Middle frontal gyrus (tissue), 1 donor: ENCODE measurements around the gene LIN7B.
A peak's percentile ranks its signal among the peaks of the same experiment; 100 is the strongest.
"Not testable (repeated sequence)": the region's sequence is repeated elsewhere in the genome, so short reads cannot be mapped to it uniquely, and the experiment has no call there.

Experiments
- DNase-seq: peaks from one replicate; pipeline ENCODE4 v3.0.0-alpha.2; 2015; ENCODE audit warnings: low spot score; ENCODE audit errors: extremely low spot score

LIN7B gene

GRCh38 chr19:49118565-49119410 lies 4.6 kb downstream of the LIN7B start, which contains the start of gene C19orf73:
TSS of gene C19orf73 (minus strand) at chr19:49119143. CDS start at chr19:49119022, 121 bp downstream.
- peak; percentile 90 for DNase-seq

- no peak for DNase-seq
Observed at GRCh38 chr19:49119411-49120324, 5.5 kb downstream of the LIN7B start, which contains the start of gene PPFIA3. TSS of gene PPFIA3 (plus strand) at chr19:49119544. CDS start at chr19:49127874, 8,330 bp downstream.

- no peak for DNase-seq
Observed at GRCh38 chr19:49120325-49120683, 6.1 kb downstream of the LIN7B start.

- DNase-seq, result no peak
Observed at GRCh38 chr19:49120868-49121267, 6.7 kb downstream of the LIN7B start.

- DNase-seq, result not testable (repeated sequence)
Observed at GRCh38 chr19:49121841-49122240, 7.7 kb downstream of the LIN7B start.

GRCh38 chr19:49123285-49123684 lies 9.1 kb downstream of the LIN7B start:
- DNase-seq, result not testable (repeated sequence)

- no peak for DNase-seq
Observed at GRCh38 chr19:49125025-49125731, 11.0 kb downstream of the LIN7B start.

GRCh38 chr19:49126575-49126974 lies 12.4 kb downstream of the LIN7B start:
- no peak for DNase-seq

GRCh38 chr19:49127225-49127624 lies 13.1 kb downstream of the LIN7B start:
- not testable (repeated sequence) for DNase-seq

- DNase-seq, result peak; percentile 91
Observed at GRCh38 chr19:49127674-49128544, 13.7 kb downstream of the LIN7B start.

- no peak for DNase-seq
Observed at GRCh38 chr19:49128545-49129237, 14.5 kb downstream of the LIN7B start.

- no peak for DNase-seq
Observed at GRCh38 chr19:49129238-49129583, 15.0 kb downstream of the LIN7B start.

GRCh38 chr19:49130325-49130724 lies 16.2 kb downstream of the LIN7B start:
- no peak for DNase-seq

GRCh38 chr19:49132974-49133609 lies 18.9 kb downstream of the LIN7B start:
- DNase-seq, result no peak

GRCh38 chr19:49133621-49134454 lies 19.7 kb downstream of the LIN7B start:
- DNase-seq, result no peak

- DNase-seq, result no peak
Observed at GRCh38 chr19:49135686-49136085, 21.5 kb downstream of the LIN7B start.

GRCh38 chr19:49136771-49137171 lies 22.6 kb downstream of the LIN7B start:
- DNase-seq, result no peak

GRCh38 chr19:49140951-49141350 lies 26.8 kb downstream of the LIN7B start:
- DNase-seq, result no peak
